Epithelial cell of proximal tubule (primary cell): ENCODE results near the gene ZNF141. TPM values are rescaled to one million over a fixed set of nuclear protein-coding genes. Genes with fewer than 3 reads are reported as not detected.

Experiments
- DNase-seq: peaks from one replicate; pipeline ENCODE4 v3.0.0-alpha.2; 2011; ENCODE audit warnings: low read depth
- H3K4me3 ChIP-seq: 2 replicates; pipeline ENCODE4 v1.5.1; 2011; ENCODE audit warnings: low read depth, mild to moderate bottlenecking, low read length
- CTCF ChIP-seq: conservative IDR thresholded peaks from 2 replicates; pipeline ENCODE4 v1.5.1; 2012; ENCODE audit warnings: low read depth, mild to moderate bottlenecking, low read length
- total RNA-seq: library from RNA; depleted of rRNA; stranded (reverse); fragments of >200 nt; gene quantifications from 2 replicates; pipeline ENCODE4 v1.2.3, GENCODE V29; 2015

ZNF141 gene
- total RNA-seq, 1 donor from 2014 or later: 5.2 TPM

GRCh38 chr4:337932-338758 lies 531 bp downstream of the ZNF141 start:
- H3K4me3 ChIP-seq: peak overlapping the region; percentile 97
- TF ChIP-seq CTCF: no peak
- DNase-seq: no peak

DNA sequence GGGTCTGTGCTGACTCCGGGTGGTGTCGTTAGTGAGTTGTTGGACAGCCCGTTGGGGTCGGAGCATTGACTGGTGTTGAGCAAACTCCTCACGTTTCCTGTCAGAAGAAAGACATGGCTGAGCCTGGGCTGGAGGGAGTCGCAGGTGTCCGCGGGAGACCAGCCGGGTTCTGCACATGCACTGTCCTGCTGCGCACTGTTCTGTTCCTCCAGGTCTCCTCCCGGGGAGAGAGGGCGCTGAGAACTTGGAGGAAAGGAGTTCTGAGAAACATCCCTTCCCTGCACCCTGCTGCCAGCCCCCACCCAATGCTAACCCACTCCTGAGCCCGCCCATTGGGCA lies 1.1 kb downstream of the ZNF141 start:
- H3K4me3 ChIP-seq: peak overlapping the region; percentile 97
- no peak for DNase-seq
- TF ChIP-seq CTCF: no peak

DNA sequence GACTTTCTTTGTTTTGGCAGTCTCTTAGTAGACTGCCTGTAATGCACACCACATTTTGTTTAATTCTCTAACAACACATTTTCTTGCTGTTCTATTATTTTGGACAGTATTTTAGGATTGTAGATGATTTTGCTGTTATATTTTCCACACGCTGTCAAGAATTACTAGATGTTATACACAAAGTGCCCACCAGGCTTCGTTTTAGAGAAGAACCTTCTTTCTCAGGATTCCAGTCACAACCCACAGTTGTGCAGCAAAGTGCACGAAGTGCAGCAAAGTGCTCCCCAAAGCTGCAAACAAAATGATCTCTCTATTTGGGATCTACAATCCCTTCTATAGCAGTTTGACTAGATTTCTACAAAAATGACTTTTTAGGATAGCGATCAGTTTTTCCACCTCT lies 2.4 kb downstream of the ZNF141 start:
- H3K4me3 ChIP-seq: no peak overlapping the region
- peak; percentile 20 for TF ChIP-seq CTCF
- DNase-seq: no peak

- no peak for TF ChIP-seq CTCF
- DNase-seq: no peak
- no peak overlapping the region for H3K4me3 ChIP-seq
Observed at GRCh38 chr4:373062-373839, 35.6 kb downstream of the ZNF141 start.

GRCh38 chr4:374298-375160 lies 36.9 kb downstream of the ZNF141 start:
- DNase-seq: no peak
- H3K4me3 ChIP-seq: no peak overlapping the region
- TF ChIP-seq CTCF: no peak

DNA sequence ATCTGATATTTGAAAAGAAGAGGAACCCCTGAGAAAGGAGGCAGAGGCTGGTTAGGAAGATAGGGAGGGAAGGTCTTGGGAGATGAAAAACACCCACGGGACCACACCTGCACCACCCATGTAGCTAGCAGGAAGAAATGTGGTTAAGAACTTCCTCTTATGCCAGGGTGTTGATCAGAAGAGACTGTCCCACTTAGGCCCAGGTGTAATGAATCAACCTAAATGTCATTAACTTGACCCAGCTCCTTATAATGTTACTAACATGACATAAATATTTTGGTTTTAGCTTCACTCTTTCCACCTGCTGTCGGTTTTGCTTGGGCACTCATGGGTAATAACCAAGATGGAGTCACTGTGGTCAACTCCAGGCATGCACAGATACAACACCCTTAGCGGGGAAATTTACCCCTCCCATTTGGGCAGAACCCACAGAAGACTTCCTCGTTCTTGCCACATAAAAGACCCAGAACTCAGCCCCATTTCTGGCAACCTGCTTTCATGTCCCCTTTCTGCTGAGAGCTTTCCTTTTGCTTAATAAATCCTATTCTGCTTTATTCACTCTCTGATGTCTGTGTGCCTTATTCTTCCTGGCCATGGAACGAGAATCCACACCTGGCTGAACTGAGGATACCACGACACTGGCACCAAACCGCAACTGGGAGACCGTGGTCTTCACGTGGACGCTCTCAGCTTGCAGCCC lies 46.8 kb downstream of the ZNF141 start:
- H3K4me3 ChIP-seq: no peak overlapping the region
- no peak for TF ChIP-seq CTCF
- no peak for DNase-seq
